ENCODE measurements around the gene ZNF287.
"Not testable (repeated sequence)": the region's sequence is repeated elsewhere in the genome, so short reads cannot be mapped to it uniquely, and the experiment has no call there.

ZNF287 gene

DNA sequence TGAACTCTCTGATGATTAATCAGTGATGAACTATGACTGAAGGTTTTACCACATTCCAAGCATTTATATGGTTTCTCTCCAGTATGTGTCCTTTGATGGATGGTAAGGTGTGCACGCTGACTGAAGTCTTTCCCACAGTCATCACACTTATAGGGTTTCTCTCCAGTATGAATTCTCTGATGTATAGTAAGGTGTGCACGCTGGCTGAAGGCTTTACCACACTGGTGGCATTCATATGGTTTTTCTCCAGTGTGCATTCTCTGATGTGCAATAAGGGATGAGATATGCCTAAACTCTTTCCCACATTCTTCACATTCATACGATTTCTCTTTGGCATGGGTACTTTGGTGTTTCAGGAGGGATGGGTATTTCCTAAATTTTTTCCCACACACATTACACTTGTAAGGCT, 16.4 kb downstream of the ZNF287 start:
- Histone ChIP-seq H3K36me3 (ENCODE audit: insufficient read depth, low read length) (peaks cover 49% of the 10 kb centered on the region), H3K9me3 (ENCODE audit: insufficient read depth, low read depth, low read length) (peaks cover 88% of the 10 kb centered on the region), H3K4me3 (ENCODE audit: low read length) (no peak overlapping the region), H3K27ac (ENCODE audit: low read depth, low read length) (no peak overlapping the region), H3K4me1 (ENCODE audit: insufficient read depth, low read length) (no peaks in the 10 kb centered on the region), H3K9ac (ENCODE audit: low read depth, low read length) (no peak overlapping the region), H3K27me3 (ENCODE audit: insufficient read depth, low read length) (no peaks in the 10 kb centered on the region)
- no CpG with 5 or more reads among the region's 3 CpGs for WGBS

DNA sequence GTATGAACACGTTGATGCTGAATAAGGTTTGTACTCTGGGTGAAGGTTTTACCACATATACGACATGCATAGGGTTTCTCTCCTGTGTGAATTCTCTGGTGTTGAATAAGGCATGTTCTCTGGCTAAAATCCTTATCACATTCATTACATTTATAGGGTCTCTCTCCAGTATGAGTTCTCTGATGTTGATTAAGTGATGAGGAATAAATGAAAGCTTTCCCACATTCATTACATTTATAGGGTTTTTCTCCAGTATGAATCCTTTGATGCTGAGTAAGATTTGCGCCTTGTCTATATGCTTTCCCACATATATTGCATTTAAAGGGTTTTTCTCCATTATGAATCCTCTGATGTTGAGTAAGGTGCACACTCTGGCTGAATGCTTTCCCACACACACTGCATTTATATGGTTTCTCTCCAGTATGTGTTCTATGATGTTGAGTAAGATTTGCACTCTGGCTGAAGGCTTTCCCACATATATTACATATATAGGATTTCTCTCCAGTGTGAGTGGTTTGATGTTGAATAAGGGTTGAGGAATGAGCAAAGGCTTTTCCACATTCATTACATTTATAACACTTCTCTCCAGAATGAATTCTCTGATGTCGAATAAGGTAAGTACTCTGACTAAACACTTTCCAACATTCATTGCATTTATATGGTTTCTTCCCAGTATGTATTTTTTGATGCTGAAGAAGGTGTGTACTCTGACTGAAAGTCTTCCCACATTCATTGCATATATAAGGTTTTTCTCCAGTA, 16.9 kb downstream of the ZNF287 start:
- H3K27me3 ChIP-seq (ENCODE audit: insufficient read depth, low read length), result no peaks in the 10 kb centered on the region
- no peak overlapping the region for H3K4me3 ChIP-seq (ENCODE audit: low read length)
- H3K36me3 ChIP-seq (ENCODE audit: insufficient read depth, low read length), result peaks cover 46% of the 10 kb centered on the region
- H3K4me1 ChIP-seq (ENCODE audit: insufficient read depth, low read length), result no peaks in the 10 kb centered on the region
- no peak overlapping the region for H3K27ac ChIP-seq (ENCODE audit: low read depth, low read length)
- WGBS, result 91% methylated on average over 3 of the region's 4 CpGs
- no peak overlapping the region for H3K9ac ChIP-seq (ENCODE audit: low read depth, low read length)
- H3K9me3 ChIP-seq (ENCODE audit: insufficient read depth, low read depth, low read length), result peaks cover 92% of the 10 kb centered on the region

DNA sequence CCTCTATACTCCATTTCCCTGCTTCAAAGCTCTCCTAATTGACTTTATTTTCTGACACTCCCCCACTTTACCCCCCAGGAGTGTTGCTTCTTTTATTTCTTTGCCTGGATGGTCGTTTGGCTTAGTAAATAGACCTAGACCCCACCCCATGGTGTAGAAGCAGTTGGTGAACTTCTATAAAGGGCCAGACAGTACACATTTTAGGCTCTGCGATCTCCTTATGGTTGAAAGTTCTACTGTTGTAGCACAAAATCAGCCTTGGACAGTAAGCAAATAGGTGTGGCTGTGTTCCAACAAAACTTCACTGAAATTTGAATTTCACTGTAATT, 31.9 kb downstream of the ZNF287 start:
- H3K27me3 ChIP-seq (ENCODE audit: insufficient read depth, low read length), result no peaks in the 10 kb centered on the region
- H3K9ac ChIP-seq (ENCODE audit: low read depth, low read length), result no peak overlapping the region
- no peak overlapping the region for H3K4me3 ChIP-seq (ENCODE audit: low read length)
- no peak overlapping the region for H3K27ac ChIP-seq (ENCODE audit: low read depth, low read length)
- no peaks in the 10 kb centered on the region for H3K9me3 ChIP-seq (ENCODE audit: insufficient read depth, low read depth, low read length)
- H3K4me1 ChIP-seq (ENCODE audit: insufficient read depth, low read length), result peaks cover 4% of the 10 kb centered on the region
- WGBS, result 90% methylated on average over 1 of the region's 2 CpGs
- H3K36me3 ChIP-seq (ENCODE audit: insufficient read depth, low read length), result no peaks in the 10 kb centered on the region

DNA sequence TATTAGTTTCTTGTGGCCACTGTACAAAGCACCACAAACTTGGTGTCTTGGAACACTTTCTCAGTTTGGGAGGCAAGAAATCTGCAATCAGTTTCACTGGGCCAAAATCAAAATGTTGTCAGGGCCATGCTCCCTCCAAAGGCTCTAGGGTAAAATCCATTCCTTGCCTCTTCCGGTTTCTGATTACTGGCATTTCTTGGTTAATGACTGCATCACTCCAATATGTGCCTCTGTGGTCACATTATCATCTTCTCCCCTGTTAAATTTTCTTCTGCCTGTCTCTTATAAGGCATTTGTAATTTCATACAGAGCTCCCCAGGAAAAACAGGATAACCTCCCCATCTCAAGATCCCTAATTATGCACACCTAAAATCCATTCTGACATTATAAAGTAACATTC, 34.8 kb downstream of the ZNF287 start:
- Histone ChIP-seq H3K36me3 (ENCODE audit: insufficient read depth, low read length) (no peaks in the 10 kb centered on the region), H3K27ac (ENCODE audit: low read depth, low read length) (no peak overlapping the region), H3K27me3 (ENCODE audit: insufficient read depth, low read length) (no peaks in the 10 kb centered on the region), H3K9me3 (ENCODE audit: insufficient read depth, low read depth, low read length) (no peaks in the 10 kb centered on the region), H3K9ac (ENCODE audit: low read depth, low read length) (no peak overlapping the region), H3K4me1 (ENCODE audit: insufficient read depth, low read length) (peaks cover 4% of the 10 kb centered on the region), H3K4me3 (ENCODE audit: low read length) (no peak overlapping the region)
- WGBS, result 89% methylated on average over 1 of the region's 1 CpG

DNA sequence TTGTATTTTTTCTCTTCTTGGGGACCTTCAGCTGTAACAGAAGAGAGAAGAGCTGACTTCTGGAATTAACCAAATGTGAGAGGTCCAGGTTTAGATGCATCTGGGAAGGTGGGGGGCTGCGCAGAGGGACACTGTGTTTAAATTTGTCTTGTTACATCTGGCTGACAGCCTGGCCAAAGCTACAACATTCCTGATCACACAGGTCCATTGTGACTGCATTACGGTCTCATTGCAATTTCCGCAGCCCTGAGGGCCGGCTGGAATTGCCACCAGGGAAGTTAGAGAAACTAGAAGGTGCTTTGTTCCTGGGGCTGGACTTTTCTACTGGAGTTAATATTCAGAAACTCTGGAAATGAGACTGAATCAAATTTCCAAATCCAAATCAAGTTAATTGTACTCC, 39.1 kb downstream of the ZNF287 start:
- no peak overlapping the region for H3K27ac ChIP-seq (ENCODE audit: low read depth, low read length)
- H3K36me3 ChIP-seq (ENCODE audit: insufficient read depth, low read length), result no peaks in the 10 kb centered on the region
- H3K4me1 ChIP-seq (ENCODE audit: insufficient read depth, low read length), result peaks cover 3% of the 10 kb centered on the region
- H3K9me3 ChIP-seq (ENCODE audit: insufficient read depth, low read depth, low read length), result no peaks in the 10 kb centered on the region
- H3K4me3 ChIP-seq (ENCODE audit: low read length), result no peak overlapping the region
- H3K9ac ChIP-seq (ENCODE audit: low read depth, low read length), result no peak overlapping the region
- H3K27me3 ChIP-seq (ENCODE audit: insufficient read depth, low read length), result no peaks in the 10 kb centered on the region; the same call in 1 of the 2 replicates
- WGBS, result 94% methylated on average over 4 of the region's 4 CpGs

DNA sequence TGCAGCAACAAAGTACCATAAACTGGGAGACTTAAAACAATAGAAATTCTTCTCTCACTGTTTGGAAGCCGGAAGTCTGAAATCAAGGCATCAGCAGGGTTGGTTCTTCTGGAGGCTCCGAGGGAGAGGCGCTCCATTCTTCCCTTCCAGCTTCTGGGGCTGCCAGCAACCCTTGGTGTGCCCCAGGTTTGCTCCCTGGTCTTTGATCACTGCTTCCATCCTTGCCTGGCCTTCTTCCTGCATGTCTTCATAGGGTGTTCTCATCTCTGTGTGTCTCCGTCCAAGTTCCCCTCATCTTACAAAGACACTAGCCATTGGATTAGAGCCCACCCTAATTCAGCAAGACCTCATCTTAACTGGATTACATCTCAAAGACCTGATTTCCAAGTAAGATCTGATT, 41.7 kb downstream of the ZNF287 start:
- Histone ChIP-seq H3K4me3 (ENCODE audit: low read length) (no peak overlapping the region), H3K4me1 (ENCODE audit: insufficient read depth, low read length) (no peaks in the 10 kb centered on the region), H3K27ac (ENCODE audit: low read depth, low read length) (no peak overlapping the region), H3K36me3 (ENCODE audit: insufficient read depth, low read length) (no peaks in the 10 kb centered on the region), H3K9ac (ENCODE audit: low read depth, low read length) (no peak overlapping the region), H3K27me3 (ENCODE audit: insufficient read depth, low read length) (no peaks in the 10 kb centered on the region; the same call in 1 of the 2 replicates), H3K9me3 (ENCODE audit: insufficient read depth, low read depth, low read length) (no peaks in the 10 kb centered on the region)
- 89% methylated on average over 4 of the region's 4 CpGs for WGBS

DNA sequence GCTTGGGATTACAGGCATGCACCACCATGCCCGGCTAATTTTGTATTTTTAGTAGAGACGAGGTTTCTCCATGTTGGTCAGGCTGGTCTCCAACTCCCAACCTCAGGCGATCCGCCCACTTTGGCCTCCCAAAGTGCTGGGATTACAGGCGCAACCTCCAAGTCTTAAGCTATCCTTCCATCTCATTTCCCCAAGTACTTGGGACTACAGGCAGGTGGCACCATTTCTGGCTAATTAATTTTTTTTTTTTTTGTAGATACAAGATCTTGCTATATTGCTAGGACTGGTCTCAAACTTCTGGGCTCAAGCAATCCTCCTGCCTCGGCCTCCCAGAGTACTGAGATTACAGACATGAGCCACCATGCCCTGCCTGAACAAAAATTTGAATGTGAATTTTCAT, 43.4 kb downstream of the ZNF287 start:
- H3K9me3 ChIP-seq (ENCODE audit: insufficient read depth, low read depth, low read length); H3K4me1 ChIP-seq (ENCODE audit: insufficient read depth, low read length); H3K27ac ChIP-seq (ENCODE audit: low read depth, low read length); H3K36me3 ChIP-seq (ENCODE audit: insufficient read depth, low read length); H3K27me3 ChIP-seq (ENCODE audit: insufficient read depth, low read length); H3K9ac ChIP-seq (ENCODE audit: low read depth, low read length); H3K4me3 ChIP-seq (ENCODE audit: low read length): not testable (repeated sequence)
- 94% methylated on average over 6 of the region's 6 CpGs for WGBS

DNA sequence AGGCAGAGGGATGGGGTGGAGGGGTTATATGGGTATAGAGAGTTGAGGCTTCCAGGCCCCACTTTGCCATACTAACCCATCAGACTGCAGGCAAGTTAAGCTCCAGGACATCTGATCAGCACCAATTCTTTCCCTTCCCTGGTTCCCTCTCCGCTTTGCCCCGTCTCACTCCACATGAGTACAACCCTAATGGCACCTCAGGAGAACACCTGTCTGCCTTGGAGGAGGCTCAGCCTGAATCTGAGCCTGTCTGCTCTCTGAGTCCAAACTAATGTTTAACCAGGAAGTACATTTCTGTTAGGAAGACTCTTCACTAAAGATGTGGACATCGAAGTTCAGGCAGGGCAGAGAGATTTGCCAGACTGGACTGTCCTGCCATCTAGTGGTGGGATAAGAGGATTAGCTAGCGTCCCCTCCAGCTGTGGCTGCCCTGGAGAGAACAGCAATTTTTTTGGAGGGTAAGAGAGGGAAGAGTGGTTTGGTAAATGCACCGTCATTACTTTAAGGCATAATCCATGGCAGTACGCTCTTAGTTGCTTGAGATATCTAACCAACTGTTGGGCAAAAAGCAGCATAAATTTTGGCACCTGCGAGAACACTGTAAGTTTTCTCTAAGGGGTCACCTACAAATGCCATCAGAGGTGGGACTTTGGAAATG, 47.8 kb downstream of the ZNF287 start:
- Histone ChIP-seq H3K4me3 (ENCODE audit: low read length) (no peak overlapping the region), H3K27ac (ENCODE audit: low read depth, low read length) (no peak overlapping the region), H3K27me3 (ENCODE audit: insufficient read depth, low read length) (no peaks in the 10 kb centered on the region), H3K9me3 (ENCODE audit: insufficient read depth, low read depth, low read length) (no peaks in the 10 kb centered on the region), H3K36me3 (ENCODE audit: insufficient read depth, low read length) (no peaks in the 10 kb centered on the region), H3K9ac (ENCODE audit: low read depth, low read length) (no peak overlapping the region), H3K4me1 (ENCODE audit: insufficient read depth, low read length) (peaks cover 10% of the 10 kb centered on the region; the same call in 1 of the 2 replicates)
- WGBS, result 43% methylated on average over 7 of the region's 7 CpGs

DNA sequence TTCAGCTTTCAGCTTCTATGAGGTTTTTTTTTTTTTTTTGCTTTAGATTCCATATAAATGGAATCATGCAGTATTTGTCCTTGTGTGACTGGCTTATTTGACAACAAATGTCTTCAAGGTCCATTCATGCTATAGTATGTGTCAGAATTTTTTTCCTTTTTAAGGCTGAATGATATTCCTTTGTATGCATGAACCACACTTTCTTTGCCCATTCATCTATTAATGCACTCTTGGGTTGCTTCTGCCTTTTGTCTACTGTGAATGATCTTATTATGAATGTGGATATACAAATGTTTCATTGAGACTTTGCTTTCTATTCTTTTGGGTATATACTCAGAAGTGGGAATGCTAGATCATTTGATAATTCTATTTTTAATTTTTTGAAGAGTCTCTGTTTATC, 50.0 kb downstream of the ZNF287 start:
- H3K36me3 ChIP-seq (ENCODE audit: insufficient read depth, low read length), result no peaks in the 10 kb centered on the region
- no peak overlapping the region for H3K27ac ChIP-seq (ENCODE audit: low read depth, low read length)
- no peaks in the 10 kb centered on the region for H3K27me3 ChIP-seq (ENCODE audit: insufficient read depth, low read length)
- no peak overlapping the region for H3K9ac ChIP-seq (ENCODE audit: low read depth, low read length)
- H3K4me1 ChIP-seq (ENCODE audit: insufficient read depth, low read length), result peaks cover 11% of the 10 kb centered on the region; the same call in 1 of the 2 replicates
- no peaks in the 10 kb centered on the region for H3K9me3 ChIP-seq (ENCODE audit: insufficient read depth, low read depth, low read length)
- no peak overlapping the region for H3K4me3 ChIP-seq (ENCODE audit: low read length)

DNA sequence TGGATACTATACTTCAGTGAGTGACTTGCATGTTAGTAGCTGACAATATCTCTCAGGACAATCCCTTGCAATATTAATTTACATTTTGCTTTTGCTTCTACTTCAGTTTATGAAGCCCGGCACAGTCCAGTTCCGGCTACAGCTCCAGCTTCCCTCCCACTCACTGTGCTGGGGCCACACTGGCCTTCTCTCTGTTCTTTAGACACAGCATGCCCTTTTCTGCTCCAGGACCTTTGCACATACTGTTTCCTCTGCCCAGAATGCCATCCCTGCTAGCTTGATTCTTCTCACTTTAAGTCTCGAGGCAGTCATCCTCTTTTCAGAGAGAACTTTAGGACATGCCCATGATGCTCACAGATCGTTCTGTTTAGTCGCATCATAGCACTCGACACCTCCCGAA, 51.5 kb downstream of the ZNF287 start:
- WGBS, result 95% methylated on average over 7 of the region's 7 CpGs
- H3K4me3 ChIP-seq (ENCODE audit: low read length), result no peak overlapping the region

DNA sequence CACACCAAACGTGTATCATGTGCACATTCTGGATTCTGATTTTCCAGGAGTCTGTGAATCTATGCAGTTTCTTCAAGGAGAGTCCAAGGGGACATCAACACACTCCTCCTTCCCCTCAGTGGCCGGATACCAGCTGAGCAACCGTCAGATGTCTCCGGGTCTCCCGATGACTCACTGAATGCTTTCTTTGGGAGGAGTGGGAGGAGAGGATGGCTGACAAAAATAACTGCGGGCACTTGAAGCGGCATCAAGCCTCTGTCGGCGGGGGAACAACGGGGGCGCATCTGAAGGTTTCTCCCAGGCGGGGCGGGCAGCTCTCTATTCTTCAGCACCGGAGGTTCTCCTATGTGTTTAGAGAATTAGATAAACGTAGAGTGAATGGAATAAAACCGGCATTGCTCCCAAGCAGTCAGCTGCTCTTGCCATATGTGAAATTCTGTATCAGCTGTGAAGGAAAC, 52.4 kb downstream of the ZNF287 start:
- H3K9me3 ChIP-seq (ENCODE audit: insufficient read depth, low read depth, low read length), result no peaks in the 10 kb centered on the region
- no peak overlapping the region for H3K4me3 ChIP-seq (ENCODE audit: low read length)
- WGBS, result 14% methylated on average over 16 of the region's 16 CpGs
- H3K27ac ChIP-seq (ENCODE audit: low read depth, low read length), result no peak overlapping the region
- H3K27me3 ChIP-seq (ENCODE audit: insufficient read depth, low read length), result no peaks in the 10 kb centered on the region
- H3K4me1 ChIP-seq (ENCODE audit: insufficient read depth, low read length), result peaks cover 21% of the 10 kb centered on the region
- H3K36me3 ChIP-seq (ENCODE audit: insufficient read depth, low read length), result no peaks in the 10 kb centered on the region
- no peak overlapping the region for H3K9ac ChIP-seq (ENCODE audit: low read depth, low read length)

More for the DNA sequence above, 51.5 kb downstream of the ZNF287 start:
- H3K9me3 ChIP-seq (ENCODE audit: insufficient read depth, low read depth, low read length), result no peaks in the 10 kb centered on the region
- H3K36me3 ChIP-seq (ENCODE audit: insufficient read depth, low read length), result no peaks in the 10 kb centered on the region
- no peak overlapping the region for H3K9ac ChIP-seq (ENCODE audit: low read depth, low read length)
- no peaks in the 10 kb centered on the region for H3K27me3 ChIP-seq (ENCODE audit: insufficient read depth, low read length)
- no peak overlapping the region for H3K27ac ChIP-seq (ENCODE audit: low read depth, low read length)
- peaks cover 12% of the 10 kb centered on the region for H3K4me1 ChIP-seq (ENCODE audit: insufficient read depth, low read length)

Measured in HUES64 (cell line).